NCI-H1694 (cell line): ENCODE results near the gene FSD1L.

Source experiments
- DNase-seq: peaks from one replicate; lab custom pipeline; 2025; lab: John Stamatoyannopoulos, UW

The FSD1L gene

DNA sequence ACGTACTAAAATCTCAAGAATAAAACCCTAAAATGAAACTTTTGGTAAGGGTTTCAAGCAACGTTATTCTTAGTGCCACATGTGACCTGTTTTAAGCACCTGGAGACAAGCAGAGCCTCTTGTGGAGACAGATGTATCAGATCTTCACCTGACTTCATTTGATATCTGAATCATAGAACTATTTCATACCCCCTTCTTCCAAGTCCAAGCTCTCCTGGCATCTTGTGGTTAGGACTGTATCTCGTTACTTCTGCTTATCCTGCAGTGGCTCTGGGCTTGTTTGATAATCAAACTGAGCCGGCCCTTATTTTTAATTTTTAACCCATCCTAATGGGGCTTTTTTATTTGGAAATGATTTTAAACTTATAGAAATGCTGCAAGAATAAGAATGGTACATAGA is 11.1 kb upstream of the FSD1L start:
- DNase-seq, result no peak

GRCh38 chr9:105437704-105438103 is 10.1 kb upstream of the FSD1L start:
- no peak for DNase-seq

DNA sequence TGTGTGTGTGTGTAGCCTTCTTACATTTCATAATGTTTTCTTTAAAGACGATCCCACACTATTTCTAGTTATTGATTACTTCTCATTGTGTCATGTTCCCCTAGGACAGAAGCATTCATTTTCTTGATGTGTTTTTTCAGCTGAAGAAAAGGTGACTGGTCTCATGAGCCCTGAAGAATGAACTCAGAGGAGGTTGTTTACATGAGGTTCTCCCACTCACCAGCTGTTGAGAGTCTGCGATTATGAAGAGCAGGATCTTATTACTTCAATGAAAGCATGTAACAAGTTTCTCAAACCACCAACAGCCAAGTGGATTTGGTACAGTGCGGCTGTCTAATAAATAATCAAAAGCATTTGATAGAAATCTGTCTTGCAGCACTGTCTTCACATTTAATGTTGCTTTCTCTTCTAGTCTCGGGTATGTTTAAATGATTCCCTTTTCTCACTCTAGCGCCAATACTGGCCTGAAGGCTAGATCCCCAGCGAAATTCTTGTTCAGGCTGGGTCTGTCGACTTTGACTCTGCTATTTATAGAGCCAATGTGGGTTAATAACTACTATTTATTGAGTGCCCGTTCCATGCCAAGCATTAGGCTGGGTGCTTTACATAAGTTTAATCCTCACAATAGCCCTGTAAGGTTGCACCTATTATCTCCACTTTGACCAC is 9.6 kb upstream of the FSD1L start:
- no peak for DNase-seq

- no peak for DNase-seq
These were observed 8.4 kb upstream of the FSD1L start for GRCh38 chr9:105439428-105439827.

- DNase-seq, result no peak
These were observed 6.1 kb upstream of the FSD1L start for GRCh38 chr9:105441616-105442160.

DNA sequence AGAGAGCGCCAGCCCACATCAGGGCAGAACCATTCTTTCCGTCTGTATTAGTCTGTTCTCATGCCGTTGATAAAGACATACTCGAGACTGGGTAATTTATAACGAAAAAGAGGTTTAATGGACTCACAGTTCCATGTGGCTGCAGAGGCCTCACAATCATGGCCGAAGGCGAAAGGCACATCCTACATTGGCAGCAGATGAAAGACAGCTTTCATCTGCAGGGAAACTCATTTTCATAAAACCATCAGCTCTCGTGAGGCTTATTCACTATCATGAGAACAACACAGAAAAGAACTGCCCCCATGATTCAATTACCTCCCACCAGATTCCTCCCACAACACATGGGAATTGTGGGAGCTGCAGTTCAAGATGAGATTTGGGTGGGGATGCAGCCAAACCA is 4.7 kb upstream of the FSD1L start:
- DNase-seq, result no peak

DNA sequence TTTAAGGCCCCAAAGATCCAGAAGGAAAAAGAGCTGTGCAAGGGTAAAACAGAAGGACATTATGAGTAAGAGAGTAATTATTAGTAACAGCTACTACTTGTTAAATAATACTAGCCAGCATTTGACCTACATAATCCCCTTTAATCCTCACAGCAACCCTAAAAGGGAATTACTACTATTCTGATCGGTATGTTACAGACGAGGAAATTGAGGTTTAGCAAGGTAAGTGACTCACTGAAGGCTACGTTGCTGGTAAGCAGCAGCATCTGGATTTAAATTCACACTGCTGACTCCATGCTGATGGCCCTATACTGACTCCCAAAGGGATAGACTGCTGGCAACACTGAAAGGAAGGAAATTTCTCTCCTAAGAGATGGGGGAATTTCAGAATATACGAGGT is 3.7 kb upstream of the FSD1L start:
- no peak for DNase-seq

GRCh38 chr9:105445203-105445881 is 2.5 kb upstream of the FSD1L start:
- no peak for DNase-seq

- DNase-seq, result no peak
These were observed 434 bp upstream of the FSD1L start for GRCh38 chr9:105447386-105447813.

DNA sequence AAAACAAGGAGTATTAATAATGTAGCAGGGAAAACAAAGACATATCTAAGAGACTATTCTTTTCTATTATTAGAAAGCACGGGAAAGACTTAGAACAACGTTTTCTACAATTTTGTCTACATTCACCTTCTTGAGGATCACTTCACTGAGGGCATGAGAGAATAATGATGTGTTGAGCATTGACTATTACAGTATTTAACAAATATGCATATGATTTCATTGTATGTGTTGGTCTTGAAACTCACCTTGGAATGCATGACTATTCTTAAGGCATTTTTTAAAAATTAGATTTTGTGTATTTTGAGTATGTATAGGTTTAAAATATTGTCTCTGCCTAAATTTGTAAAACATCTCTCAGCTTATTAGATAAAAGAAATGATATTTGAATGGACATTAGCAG is 1.2 kb downstream of the FSD1L start:
- DNase-seq, result no peak

- DNase-seq, result no peak
These were observed 4.4 kb downstream of the FSD1L start for GRCh38 chr9:105452185-105452584.

DNA sequence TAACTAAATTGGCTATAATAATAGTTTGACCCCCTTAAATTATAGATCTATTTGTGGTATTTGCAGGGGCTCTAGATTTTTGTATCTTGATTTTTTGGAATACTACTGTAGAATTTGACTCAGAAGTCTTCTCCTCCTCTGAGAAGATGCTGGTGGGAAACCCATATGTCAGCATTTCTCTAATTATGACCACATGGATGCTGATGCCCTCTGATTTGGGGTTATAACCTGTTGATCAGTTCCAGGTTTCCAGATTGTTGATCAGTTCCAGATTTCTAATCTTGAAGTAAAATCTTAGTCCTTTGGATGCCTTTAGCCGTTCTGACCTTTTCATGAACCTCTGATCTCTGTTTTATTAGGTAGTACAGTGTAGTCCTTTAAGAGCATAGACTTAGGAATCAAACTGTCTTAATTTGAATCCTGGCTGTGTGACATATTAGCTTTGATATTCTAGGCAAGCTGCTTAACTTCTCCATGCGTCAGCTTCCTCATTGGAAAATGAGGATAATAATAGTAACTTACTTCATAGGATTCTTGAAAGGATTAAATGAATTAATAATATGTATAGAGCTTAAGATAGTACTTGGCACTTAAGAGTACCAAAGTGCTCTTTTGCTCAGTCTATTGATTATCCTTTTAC is 8.1 kb downstream of the FSD1L start:
- no peak for DNase-seq

DNA sequence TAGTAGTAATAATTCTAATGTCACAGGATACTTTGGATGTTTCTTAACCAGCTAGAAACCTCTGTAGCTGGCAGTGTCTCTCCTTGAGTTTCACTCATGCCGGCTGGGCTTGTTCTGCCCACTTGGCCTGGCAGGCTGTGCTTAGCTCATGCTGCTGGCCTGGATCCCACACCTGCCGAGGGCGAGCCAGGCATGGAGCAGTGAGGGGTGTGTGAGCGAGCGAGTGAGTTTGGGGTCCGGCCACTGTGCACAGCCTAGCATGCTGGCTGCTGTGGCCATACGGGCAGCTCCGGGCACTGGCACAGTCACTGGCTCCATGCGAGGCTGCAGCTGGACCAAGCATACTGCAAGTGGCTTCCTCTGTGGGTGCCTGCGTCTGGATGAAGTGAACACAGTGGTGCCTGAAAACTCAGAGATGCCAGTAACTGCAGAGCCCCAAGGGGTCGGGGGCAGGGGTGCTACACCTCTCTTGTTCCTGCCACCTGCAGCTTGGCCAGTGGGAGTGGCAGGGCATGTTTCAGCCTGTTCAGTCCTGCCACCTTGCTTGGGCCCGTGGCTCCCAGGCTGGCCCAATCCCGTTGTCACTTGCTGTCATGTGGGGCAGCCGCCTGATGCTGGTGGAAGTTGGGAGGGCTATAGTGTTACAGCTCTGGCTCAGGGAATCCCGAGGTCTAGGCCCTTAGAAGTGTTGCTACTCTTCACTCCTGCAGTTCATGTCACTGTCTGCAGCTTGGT is 9.9 kb downstream of the FSD1L start:
- DNase-seq, result no peak

GRCh38 chr9:105458404-105458803 is 10.6 kb downstream of the FSD1L start:
- no peak for DNase-seq

GRCh38 chr9:105459336-105459735 is 11.5 kb downstream of the FSD1L start:
- no peak for DNase-seq

DNA sequence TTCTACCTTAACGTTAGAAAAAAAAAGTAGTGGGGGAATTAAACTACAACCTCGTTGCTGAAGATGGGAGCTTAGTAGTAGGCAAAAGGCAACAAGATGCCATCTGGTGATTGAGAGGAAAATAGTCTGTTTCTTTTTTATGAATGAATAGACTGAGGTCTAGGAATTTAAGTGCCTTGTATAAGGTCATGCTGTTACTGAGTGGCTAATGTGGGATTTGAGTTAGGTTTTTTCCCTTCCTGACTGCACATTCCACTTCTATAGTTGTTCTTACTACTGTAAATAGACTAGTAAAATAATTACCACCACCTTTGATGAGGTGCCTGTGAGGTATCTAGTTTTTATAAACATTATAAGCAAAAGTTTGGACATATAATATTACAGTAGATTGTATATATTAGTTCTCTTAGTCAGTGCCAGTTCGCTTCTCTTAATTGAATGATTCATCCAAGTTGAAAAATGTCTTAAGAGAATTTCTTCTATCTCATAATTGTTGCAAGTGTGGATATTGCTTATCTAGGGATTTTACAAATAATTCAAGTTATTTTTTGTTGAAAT is 19.1 kb downstream of the FSD1L start:
- DNase-seq, result no peak

DNA sequence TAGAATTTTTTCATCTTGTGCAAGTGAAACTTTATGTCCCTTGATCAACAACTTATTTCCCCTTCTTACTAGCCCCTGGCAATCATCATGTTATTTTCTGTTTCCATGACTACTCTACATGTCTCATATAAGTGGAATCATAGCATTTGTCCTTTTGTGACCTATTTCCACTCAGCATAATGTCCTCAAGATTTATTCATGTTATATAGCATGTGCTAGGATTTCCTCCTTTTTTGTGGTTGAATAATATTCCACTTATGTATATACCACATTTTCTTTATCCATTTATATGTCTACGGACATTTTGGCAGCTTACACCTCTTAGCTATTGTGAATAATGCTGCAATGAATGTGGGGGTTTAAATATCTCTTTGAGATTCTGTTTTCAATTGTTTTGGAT is 21.0 kb downstream of the FSD1L start:
- DNase-seq, result no peak

DNA sequence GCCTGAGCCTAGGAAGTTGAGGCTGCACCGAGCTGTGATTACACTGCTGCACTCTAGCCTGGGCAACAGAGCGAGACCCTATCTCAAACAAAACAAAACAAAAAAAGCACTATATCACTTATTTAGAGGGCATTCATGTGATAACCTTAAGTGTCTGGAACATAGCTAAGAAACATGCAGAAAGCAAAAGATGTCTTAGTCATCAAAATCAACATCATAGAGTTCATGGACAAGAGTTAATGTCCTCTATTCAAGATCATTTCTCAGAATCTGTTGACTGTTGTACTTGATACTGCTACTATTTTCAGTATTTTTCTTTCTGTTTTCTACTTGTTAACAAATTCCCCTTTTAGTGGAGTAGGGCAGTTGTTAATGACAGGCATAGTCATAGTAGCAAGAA is 25.4 kb downstream of the FSD1L start:
- no peak for DNase-seq

DNA sequence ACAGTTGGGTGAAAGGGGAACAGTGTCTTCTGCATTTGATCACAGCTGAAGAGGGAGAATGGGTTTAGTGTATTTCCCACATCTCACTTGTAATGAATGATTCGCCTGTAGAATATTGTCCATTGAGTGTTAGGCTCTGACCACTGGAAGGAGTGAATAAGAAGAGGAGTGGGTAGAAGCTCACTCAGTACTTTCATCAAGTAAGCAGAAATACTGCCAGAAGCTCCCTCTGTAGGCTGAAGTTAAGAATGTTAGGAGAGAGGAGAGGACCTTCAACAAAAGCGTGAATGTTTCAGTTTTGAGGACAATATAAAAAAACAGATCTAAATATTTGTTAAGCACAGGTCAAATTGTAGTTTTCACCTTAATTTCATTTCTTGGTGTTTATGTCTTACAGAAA is 27.5 kb downstream of the FSD1L start:
- DNase-seq, result no peak

DNA sequence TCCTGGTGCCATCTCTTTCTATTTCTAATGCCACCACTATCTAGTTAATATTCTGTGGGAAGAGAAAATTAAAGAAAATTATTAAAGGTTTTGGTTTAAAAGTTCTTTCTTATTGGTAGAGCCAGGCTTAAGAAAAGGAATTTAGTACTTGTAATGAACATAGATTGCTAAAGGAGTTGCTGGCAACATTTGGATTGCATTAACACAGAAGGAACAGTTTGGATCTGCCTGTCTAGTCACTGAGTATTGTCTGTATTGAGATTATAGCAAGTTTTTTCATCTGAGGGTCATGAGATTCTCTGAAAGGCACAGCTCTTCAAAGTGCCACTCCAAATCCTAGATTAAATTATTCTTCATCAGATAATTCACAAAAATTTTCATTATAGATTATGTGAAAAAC is 32.0 kb downstream of the FSD1L start:
- no peak for DNase-seq

DNA sequence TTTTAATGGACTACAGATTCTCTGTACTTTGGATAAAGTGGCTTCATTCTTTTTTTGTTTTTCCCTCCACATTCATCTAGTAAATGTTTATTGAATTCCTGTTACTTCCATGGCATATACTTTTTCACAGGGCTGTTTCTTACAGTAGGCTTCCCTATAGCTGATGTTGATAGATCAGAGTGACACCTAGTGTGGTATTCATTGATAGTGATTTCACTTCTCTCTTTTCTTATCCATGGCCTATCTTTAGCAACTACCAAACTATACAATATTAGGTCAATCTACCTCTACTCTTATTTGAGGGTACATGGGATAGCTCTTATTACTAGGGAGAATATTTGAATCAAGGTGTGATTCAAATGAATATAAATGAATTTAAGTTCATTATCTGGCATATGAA is 35.8 kb downstream of the FSD1L start:
- DNase-seq, result no peak

- no peak for DNase-seq
These were observed 36.4 kb downstream of the FSD1L start for GRCh38 chr9:105484226-105484625.
